HEK293T (cell line): Measurements from ENCODE around the gene UGT1A10.

ENCODE experiments used
- ARNT ChIP-seq: fragments of 450-650 bp; IDR thresholded peaks from 2 replicates; pipeline ENCODE4 v1.6.1; 2017; ENCODE audit warnings: mild to moderate bottlenecking
- BHLHE40 ChIP-seq: fragments of 450-650 bp; IDR thresholded peaks from 2 replicates; pipeline ENCODE4 v1.6.1; 2016; ENCODE audit warnings: mild to moderate bottlenecking, moderate library complexity, borderline replicate concordance
- FOXA1 ChIP-seq: fragments of 450-650 bp; IDR thresholded peaks from 2 replicates; pipeline ENCODE4 v1.6.1; 2016; ENCODE audit warnings: mild to moderate bottlenecking
- FOXM1 ChIP-seq: fragments of 450-650 bp; IDR thresholded peaks from 2 replicates; pipeline ENCODE4 v1.6.1; 2017; ENCODE audit warnings: mild to moderate bottlenecking, borderline replicate concordance
- HDGF ChIP-seq: fragments of 450-650 bp; IDR thresholded peaks from 2 replicates; pipeline ENCODE4 v1.6.1; 2017; ENCODE audit warnings: antibody characterized with exemption, borderline replicate concordance
- LEF1 ChIP-seq: fragments of 450-650 bp; IDR thresholded peaks from 2 replicates; pipeline ENCODE4 v1.6.1; 2017; ENCODE audit warnings: mild to moderate bottlenecking, borderline replicate concordance
- SP1 ChIP-seq: fragments of 450-650 bp; IDR thresholded peaks from 2 replicates; pipeline ENCODE4 v1.6.1; 2017
- SUZ12 ChIP-seq: fragments of 450-650 bp; IDR thresholded peaks from 2 replicates; pipeline ENCODE4 v1.6.1; 2016; ENCODE audit warnings: mild to moderate bottlenecking
- ZNF384 ChIP-seq: fragments of 450-650 bp; IDR thresholded peaks from 2 replicates; pipeline ENCODE4 v1.6.1; 2016

DNA sequence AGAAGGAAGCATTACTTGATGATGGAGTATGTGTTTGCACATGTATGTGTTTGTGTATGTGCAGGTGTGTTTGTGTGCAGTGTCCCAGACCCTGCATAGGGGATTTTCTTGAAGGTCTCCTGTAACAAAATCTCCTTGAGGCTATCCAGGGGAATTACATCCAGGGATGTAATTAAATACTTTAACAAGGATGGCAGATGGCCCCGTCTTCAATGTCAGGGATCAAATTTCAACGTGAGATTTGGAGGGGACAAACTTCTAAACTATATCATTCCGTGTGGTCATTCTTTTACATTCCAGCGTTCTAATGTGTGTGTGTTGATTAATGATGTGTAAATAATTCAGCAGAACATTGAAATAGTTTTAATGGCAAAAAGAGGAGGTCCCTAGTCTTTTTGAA is 38.7 kb downstream of the UGT1A10 start:
- TF ChIP-seq SUZ12 (no peak), FOXA1 (no peak), SP1 (no peak), ARNT (no peak), HDGF (no peak), ZNF384 (no peak), FOXM1 (no peak), LEF1 (no peak), BHLHE40 (no peak)
